ENCODE results near the gene ANP32A.

GRCh38 chr15:68842958-68843357 lies 22.3 kb upstream of the ANP32A start:
- TF ChIP-seq CTCF (conservative IDR thresholded peaks at IDR 0.05 in 1 of 2, IDR thresholded peaks at IDR 0.05 in 1 of 2; ENCODE audit: extremely low read depth in 1 of 2, insufficient read depth in 1 of 2, low read depth in 1 of 2, low read length in 2 of 2) (no peak), EZH2 (IDR thresholded peaks at IDR 0.05; ENCODE audit: borderline replicate concordance, low read length) (no peak)

Measured in mammary epithelial cell (primary cell).